Neural progenitor cell (in vitro differentiated cells): ENCODE data around the gene CDA.

Source experiments
- CTCF ChIP-seq: fragments of 200-600 bp; sonication (generic); IDR thresholded peaks from 2 replicates; pipeline ENCODE4 v1.5.1; 2017; ENCODE audit warnings: antibody characterized with exemption, mild to moderate bottlenecking
- EZH2 ChIP-seq: fragments of 200-600 bp; sonication (generic); IDR thresholded peaks from 2 replicates; pipeline ENCODE4 v1.6.1; 2017; ENCODE audit warnings: antibody characterized with exemption, mild to moderate bottlenecking, moderate library complexity
- EZH2phosphoT487 ChIP-seq: fragments of 200-600 bp; sonication (generic); IDR thresholded peaks from 2 replicates; pipeline ENCODE4 v1.6.1; 2017; ENCODE audit warnings: antibody characterized with exemption

- TF ChIP-seq CTCF, result no peak
- TF ChIP-seq EZH2phosphoT487, result no peak
- no peak for TF ChIP-seq EZH2
Measured at GRCh38 chr1:20565234-20565633, 23.7 kb upstream of the CDA start.
